HG02981 (cell line): Measurements from ENCODE around the gene C22orf42.
"Not testable (repeated sequence)": the region's sequence is repeated elsewhere in the genome, so short reads cannot be mapped to it uniquely, and the experiment has no call there.

Experiments used
- ATAC-seq: cut with Tn5 transposase; IDR thresholded peaks from one replicate; pipeline ENCODE4 v1.9.1; 2021; ENCODE audit warnings: mild to moderate bottlenecking, moderate library complexity; ENCODE audit not compliant: unreplicated experiment

Gene C22orf42

GRCh38 chr22:32185821-32186220 lies 26.7 kb upstream of the C22orf42 start:
- no peak for ATAC-seq

DNA sequence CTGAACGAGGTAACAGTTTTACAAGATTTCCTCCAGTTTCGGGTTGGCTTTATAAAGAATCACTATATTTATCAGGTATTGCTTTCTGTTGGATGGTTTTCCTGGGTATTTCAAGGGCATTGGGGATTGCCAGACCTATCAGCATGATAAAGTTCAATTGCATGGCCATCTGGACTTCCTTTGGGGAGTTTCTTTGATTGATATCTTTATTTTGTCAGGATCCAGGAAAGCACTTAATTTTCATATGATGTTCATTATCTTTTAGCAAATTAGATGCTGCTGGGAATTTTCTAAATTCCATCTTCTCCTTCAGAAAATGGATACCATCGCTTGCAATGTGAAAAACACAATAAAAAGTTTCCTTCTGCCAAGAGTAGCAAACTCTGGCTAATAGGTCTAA lies 24.5 kb upstream of the C22orf42 start:
- no peak for ATAC-seq

DNA sequence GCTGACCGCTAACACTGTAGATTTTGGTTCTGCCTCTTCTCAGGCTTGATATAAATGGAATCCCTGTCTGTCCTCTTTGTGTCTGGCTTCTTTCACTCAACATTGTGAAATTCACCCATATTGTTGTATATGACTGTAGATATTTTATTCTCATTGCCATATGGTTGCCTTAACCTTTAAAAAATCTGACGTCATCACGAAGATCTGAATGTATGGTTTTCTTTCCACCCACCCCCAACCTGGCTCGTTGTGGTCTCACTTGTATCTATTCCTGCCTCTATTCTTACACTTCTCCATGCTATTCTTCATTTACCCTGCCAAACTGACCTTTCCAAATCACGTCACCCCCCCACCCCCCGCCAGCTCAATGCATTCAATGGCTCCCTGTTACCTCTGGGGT lies 21.9 kb upstream of the C22orf42 start:
- ATAC-seq, result no peak

DNA sequence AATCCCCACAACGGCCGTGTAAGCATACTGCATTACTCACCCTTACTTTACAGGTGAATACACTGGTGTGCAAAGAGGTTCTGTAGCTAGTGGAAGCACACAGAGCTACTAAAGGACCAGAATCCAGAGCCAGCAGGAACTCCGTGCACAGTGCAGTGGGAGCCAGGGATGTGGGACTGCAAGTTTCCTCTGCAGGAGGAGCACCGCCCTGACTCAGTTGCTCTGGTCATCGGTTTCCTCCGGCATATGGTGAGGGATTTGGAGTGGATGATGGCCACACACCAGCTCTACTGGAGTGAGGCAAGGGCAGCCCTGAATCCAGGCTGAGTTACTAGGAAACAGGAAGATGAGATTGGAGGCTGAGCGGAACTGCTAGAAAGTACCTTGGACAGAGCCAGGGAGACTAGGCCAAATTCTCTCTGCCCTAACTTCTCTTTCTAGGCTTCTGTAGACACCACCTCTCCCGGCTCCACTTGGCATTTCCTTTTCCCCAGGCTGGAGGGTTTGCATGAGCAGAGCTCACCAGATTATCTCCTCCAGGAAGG lies 18.2 kb upstream of the C22orf42 start:
- ATAC-seq, result no peak

DNA sequence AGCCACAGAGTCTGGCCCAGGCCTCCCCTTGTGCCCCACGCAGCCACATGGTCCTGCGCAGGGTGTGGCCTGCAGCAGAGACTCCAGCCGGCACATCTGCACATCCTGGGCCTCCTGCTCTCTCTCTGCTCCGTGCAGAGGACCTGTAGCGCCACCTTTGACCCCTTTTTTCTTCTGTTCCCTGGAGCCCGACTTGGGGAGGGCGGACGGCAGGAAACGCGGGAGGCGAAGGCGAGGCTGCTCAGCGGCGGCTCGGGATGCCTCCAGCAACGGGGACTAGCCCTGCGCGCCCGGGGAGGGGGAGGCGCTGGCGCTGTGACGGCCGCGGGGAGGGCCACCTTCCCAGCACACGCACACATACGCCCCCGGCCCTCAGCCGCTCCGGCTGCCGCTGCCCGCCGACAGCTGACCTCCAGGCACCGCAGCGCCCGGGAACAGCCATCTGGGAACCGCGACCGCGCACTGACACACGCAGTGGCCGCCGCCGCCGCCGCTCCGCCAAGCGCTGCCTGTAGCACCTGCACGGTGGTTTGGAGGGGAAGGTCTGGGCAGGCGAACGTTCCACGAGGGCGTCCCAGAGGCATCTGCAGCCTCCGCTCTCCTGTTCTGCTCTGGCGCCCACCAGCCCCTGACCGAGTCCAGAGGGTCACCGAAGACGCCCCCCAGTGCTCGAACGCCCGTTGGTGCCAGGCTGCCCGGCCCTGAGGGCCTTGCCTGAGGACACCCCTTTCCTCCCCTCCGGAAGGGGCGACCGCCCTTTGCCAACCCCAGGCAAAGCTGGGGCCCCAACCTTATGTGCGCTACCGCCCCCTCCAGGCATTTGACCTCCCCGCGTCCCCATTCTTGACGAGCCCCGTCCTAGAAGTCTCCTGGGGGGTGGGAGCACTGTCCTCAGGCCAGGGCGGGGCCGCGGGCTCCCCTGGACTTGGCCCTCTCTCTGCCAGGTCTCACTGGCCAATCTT lies 16.9 kb upstream of the C22orf42 start:
- no peak for ATAC-seq

GRCh38 chr22:32175115-32175514 lies 16.0 kb upstream of the C22orf42 start:
- ATAC-seq, result no peak

DNA sequence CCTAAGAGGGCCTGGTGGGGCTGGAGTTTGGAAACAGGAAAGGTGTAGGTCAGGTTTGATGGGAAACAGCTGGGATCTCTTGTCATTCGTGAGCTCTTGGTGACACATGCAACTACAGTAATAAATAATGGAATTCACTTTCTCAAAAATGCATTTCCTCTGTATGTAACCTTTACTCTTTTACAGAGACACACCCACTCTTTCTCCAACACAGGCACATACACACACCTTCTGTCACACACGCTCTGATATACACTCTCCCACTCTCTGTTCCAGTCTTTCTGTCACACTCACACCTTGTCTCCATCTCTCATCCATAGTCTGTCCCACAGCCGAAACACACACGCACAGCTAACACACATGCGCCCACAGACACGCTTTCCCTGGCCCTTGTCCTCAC lies 6.6 kb upstream of the C22orf42 start:
- ATAC-seq, result no peak

DNA sequence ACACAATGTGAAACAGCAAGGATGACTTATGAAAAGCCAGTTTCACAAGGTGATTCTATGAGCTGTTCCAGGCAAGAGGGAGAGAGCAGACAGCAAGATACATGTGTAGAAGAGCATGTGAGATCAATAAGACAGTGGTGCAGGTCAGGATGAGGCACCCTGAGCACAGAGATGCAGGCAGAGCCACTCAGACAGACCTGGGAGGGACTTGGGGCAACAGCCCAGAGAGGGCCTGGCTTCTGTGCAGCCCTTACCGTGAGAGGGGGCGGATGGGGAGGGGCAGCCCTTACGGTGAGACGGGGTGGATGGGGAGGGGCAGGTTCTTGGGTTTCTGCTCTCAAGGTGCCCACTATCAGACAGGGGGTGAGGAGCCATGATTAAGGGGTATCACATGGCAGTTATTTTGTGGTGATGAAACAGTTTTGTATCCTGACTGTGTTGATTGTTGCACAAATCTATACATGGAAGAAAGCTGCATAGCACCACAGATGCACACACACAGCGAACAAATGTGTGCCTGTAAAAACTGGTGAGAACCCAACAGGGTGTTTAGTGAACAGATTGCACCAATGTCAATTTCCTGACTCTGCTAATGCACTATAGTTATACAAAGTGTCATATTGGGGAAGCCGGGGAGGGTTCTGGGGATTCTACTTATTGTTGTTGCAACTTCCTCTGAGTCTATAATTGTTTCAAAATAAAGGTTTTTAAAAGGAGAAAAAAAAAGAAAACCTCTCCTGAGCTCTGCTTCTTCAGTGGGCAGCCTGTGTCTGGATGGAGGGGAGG lies 5.2 kb upstream of the C22orf42 start:
- ATAC-seq, result no peak

- ATAC-seq, result not testable (repeated sequence)
These were observed 1.3 kb upstream of the C22orf42 start for GRCh38 chr22:32160411-32160810.

- not testable (repeated sequence) for ATAC-seq
These were observed 1.5 kb downstream of the C22orf42 start for GRCh38 chr22:32157632-32158031.

DNA sequence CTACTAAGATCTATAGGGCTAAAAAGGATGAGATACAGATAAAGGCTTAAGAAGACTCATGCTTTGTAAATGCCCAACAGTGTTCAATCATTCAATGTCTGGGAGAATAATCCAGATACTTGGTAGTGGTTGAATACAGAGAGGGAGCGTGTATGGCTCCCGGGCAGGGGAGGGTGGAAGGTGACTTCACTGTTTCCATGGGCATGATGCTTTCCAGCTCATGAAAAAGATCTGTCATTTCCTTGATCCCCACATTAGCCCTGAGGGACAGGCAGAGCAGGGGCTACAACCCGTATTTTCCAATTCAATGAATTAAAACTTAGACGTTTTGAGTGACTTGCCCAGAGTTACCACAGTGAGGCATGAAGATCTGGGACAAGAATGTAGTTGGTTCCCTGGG lies 4.4 kb downstream of the C22orf42 start:
- not testable (repeated sequence) for ATAC-seq

DNA sequence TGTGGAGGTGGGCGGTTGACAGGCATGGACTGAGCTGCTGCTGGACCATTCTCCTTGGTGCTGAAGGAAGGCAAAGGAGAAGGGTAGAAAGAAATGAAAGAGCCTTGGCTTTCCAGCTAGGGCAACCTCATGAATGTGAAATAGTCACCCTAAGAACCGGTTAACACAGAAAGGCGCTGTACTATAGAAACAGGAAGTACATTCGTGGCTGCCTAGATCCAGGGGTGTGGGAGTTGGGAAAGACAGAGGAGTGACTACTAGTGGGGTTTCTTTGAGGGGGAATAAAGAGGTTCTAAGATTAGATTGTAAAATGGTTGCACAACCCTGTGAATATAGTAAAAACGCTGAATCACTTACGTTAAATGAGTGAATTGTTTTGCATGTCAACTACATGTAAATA lies 7.5 kb downstream of the C22orf42 start:
- not testable (repeated sequence) for ATAC-seq

DNA sequence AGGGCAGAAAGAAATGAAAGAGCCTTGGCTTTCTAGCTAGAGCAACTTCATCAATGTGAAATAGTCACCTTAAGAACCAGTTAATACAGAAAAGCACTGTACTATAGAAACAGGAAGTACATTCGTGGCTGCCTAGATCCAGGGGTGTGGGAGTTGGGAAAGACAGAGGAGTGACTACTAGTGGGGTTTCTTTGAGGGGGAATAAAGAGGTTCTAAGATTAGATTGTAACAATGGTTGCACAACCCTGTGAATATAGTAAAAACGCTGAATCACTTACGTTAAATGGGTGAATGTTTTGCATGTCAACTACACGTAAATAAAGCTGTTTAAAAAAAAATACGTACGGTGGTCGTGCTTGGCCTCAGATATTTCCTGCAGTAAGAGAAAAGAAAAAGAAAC lies 8.5 kb downstream of the C22orf42 start:
- ATAC-seq, result not testable (repeated sequence)

- not testable (repeated sequence) for ATAC-seq
These were observed 10.7 kb downstream of the C22orf42 start for GRCh38 chr22:32148372-32148771.

DNA sequence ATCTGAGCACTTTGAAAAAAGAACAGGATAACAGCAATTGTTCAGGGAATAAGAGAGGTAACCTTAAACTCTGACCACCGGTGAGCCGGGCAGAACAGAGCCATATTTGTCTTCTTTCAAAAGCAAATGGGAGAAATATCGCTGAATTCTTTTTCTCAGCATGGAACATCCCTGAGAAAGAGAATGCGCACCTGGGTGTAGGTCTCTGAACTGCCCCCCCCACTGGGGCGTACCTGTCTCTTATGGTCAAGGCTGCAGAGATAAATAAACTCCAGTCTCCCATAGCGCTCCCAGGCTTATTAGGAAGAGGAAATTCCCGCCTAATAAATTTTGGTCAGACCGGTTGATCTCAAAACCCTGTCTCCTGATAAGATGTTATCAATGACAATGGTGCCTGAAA lies 12.0 kb downstream of the C22orf42 start:
- ATAC-seq, result not testable (repeated sequence)

- ATAC-seq, result no peak
These were observed 14.4 kb downstream of the C22orf42 start for GRCh38 chr22:32144496-32145274.

DNA sequence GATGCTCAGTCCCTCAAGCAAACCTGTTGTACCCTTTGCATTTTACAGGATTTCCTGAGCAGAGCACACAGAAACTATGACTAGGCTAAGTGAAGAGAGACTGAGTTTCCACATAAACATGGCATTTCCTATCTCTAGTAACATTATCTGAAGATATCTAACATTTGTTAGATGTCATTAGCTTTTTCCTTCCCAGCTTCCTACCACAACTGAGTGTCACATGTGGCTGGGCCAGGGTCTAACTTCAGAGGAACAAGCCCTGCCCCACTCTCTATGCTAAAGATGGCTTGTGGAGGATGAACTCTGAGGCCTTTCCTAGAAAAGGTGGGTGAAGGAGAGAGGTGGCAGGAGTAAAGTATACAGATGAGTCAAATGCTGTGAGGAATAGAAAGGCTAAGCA lies 16.5 kb downstream of the C22orf42 start:
- ATAC-seq, result no peak

GRCh38 chr22:32140688-32141087 lies 18.4 kb downstream of the C22orf42 start:
- not testable (repeated sequence) for ATAC-seq

- ATAC-seq, result not testable (repeated sequence)
These were observed 20.5 kb downstream of the C22orf42 start for GRCh38 chr22:32138576-32138975.

DNA sequence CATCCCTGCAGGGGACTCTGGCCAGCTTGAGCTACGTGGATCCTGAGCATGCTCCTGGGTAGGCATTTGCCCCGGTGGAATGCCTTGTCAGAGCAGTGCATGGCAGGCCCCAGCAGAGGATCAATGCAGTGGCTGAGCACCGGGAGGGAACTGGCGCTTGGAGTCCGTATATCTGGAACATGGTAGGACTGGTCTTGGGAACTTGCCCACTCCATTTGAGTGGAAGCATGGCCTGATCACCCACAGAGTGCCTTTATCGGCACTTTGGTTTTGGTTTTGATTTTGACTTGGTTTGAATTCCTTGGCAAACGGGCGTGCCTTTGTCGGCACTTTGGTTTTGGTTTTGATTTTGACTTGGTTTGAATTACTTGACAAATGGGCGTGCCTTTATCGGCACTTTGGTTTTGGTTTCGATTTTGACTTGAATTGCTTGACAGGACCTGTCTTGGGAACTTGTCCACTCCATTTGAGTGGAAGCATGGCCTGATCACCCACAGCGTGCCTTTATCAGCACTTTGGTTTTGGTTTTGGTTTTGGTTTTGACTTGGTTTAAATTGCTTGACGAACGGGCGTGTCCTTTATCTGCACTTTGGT lies 21.3 kb downstream of the C22orf42 start:
- ATAC-seq, result not testable (repeated sequence)
